Stimulated activated CD4-positive, alpha-beta T cell treated with anti-CD3 and anti-CD28 coated beads, TNF-alpha, amount 100 ng/mL, for 1 hour (primary cell): ENCODE results near the gene ERC2.

ENCODE experiments used
- DNase-seq, 3 donors: peaks; one replicate each; pipeline ENCODE4 v3.0.0-alpha.2; 2020; ENCODE audit warnings: low read depth in 3 of 3, low spot score in 1 of 3

ERC2 gene

DNA sequence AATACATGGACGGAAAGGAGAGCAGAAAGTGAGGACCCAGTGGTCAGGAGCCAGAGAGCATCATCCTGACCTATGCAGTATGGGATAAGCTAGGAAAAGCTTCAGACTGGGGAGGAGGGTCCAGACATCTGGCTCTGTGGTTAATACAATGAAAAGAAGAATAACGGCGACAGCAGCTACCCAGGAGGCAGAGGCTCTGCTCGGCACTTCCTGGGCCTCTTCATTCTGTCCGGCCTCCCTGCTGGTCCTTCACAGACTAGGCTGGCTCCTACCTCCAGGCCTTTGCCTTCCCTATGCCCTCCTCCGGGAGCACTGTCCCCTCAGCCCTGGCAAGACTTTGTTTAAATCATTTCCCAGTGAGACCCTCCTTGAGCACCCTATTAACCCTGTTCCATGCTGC lies 922.3 kb downstream of the ERC2 start:
- no peak for DNase-seq

DNA sequence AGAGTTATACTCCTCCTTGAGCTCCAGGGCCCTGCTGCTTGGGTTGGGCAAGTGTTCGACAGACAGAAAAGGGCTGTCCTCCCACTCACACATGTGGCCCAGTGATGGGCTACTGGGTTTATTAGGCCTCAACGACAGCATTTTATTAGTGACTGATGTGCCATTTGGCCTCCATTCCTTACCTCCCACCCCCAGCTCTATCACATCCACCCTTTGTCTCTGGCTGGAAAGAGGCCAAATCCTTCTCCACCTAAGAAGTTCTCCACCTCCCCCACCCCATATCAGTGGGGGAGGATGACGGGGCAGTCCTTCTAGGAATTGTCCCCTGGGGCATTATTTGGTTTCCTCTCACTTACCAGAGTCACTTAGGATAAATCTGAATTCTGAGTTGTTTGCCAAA lies 924.0 kb downstream of the ERC2 start:
- no peak for DNase-seq

DNA sequence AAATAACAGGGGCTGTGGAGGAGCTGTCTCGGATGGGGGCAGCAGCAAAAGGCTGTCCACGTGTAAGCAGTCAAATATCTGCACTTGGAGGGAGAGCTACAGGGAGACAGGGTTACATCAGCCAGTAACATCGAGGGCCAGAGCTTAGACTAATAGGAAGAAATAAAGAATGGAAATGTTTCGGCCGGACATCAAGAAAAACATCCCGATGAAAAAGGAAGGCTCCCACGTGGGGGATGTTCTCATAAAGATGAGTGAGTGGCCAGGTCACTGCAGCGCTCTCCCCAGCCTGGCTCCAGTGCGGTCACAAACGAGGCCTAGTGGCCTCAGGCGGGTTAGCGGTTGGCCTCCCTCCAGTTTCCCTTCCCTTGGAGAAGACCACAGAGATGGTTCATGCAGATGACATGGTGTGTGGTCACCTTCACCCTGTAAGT lies 925.1 kb downstream of the ERC2 start:
- no peak for DNase-seq

DNA sequence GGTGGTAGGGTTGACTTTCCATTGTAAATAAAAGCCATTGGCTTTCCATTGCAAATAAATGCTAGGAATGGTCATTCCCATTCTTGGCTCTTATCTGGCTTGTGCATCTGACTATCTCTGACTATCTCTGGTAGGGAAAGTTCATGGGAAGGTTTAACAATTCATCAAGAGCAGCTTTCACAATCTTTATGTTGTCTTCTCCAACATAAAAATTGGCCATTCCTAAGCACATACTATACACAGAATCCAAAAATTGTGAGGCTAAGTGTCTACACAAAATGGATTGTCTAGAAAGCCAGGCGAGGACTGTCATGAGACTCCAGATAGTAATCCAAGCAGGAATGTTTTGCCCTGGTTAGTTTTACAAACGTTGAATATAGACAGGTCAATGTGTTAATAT lies 926.8 kb downstream of the ERC2 start:
- no peak for DNase-seq

DNA sequence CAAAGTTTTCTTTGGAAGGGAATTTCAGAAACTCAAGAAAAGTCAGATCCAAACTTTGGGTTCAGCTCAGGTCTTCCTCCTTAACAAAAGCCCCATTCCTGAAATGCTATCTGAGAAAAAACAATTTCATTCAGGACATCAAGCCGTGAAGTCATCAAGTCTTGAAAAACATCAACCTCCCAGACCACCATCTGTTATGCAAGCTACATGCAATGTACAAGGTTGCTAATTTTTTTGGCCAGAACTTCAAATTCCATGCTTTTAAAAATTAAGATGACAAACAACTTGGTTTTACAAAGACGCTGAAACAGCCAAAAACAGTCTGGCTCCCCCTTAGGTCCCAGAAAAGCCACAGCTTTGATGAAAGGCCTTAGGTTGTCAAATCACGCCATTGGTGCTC lies 927.3 kb downstream of the ERC2 start:
- no peak for DNase-seq

DNA sequence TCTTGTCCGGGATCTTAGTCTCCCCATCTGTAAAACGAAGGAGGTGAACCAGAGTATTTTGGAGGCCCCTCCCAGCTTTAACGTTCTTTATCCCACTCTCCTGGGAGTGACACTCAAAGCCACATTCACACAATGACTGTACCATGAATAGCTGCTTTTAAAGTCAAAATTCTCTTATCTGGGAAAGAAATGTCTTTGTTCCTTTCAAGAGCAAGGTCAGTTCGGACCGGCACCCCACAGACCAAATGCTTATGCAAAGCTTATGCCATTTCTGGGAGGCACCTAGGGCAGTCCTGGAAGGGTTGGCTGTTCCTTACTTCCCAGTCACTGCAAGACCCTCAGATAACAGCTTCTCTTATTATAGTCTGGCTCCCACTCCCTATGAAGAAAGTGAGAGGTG lies 927.7 kb downstream of the ERC2 start:
- DNase-seq, result no peak

DNA sequence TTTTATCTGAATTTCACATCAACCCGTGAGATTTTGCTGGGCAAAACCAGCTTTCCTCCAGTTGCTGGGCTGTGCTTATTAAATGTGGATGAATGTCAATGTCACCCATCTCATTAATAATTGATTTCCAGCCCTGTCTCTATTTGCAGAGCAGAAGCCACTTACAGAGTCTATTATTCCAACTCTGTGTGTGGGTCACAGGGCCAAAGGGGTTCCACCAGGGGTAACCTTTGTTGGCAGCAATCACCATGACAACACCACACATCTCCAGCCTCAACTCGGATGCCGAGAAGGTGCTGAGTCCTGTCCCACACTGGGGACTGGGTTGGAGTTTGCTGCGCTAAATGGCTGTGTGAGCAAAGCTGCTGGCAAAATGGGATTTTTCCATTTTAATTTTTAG lies 930.1 kb downstream of the ERC2 start:
- DNase-seq, result no peak

DNA sequence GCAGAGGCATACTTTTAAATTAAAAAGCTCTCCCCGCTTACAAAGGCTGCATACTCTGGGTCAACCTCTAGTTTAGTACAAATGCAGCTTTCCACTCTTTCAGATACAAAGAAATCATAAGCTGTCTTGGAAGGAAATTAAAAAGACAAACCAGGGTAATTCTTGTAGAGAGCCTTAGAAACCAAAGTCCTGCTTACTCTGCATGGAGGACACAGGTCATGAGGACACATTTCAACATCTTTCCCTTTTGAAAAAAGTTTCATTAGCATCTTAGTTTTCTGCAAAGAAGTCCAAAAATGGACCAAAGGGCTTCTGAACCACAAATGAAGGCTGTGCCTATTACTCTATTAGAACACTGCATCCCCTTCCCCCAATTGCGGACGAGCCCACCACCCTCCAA lies 930.7 kb downstream of the ERC2 start:
- no peak for DNase-seq

DNA sequence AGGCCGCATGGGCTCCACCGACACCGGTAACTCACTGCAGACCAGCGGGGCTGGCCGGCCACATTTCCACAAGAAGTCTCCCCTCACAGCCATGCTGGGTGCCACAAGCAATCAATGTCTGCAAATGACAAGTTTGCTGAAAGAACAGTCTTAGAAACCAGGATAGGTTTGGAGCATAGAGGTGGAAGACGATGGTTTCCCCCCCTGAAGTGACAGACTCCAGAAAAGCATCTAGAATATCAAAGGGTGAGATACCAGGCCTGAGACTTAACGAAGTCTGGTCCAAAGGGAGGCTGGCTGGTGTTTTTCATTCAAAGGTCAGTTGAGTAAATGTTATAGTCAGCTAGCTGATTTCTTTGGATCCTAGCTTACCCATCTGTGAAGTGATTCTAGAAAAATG lies 931.1 kb downstream of the ERC2 start:
- DNase-seq, result no peak

DNA sequence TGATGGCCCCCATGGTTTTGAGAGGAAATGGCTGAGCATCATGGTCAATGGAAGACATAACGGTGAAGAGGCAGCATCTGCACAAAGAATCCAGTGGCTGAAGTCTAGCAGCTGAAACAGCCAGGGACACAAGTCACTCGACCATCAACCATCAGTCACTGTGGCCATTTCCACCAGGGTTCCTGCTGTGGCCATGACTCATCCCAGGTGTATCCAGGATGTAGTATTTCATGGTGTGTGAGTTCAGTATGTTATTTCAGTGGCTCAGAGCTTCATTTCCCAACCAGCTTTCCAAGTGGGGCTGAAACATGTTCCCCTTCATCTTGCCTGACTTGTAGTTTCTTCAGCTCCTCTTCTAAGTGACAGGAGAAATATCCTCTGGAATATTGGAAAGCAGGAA lies 933.4 kb downstream of the ERC2 start:
- DNase-seq, result no peak

DNA sequence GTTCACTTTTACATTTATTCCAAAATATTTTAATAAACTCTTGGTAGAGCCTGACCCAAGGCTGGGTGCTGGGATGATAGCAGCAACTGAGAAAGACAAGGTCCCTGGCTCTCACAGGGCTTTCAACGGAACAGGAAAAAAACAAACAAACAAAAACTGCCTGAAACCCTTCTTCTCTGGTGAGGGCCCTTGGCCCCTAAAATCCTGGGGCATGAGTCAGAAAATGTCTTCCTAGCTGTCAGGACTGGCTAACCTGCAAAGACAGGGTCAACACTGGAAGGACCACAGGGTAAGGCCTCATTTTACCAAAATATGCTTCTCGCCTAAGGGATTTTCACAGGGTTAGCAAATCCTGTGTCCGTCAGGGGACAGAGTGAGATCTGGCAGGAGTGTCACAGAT lies 935.5 kb downstream of the ERC2 start:
- DNase-seq, result no peak

DNA sequence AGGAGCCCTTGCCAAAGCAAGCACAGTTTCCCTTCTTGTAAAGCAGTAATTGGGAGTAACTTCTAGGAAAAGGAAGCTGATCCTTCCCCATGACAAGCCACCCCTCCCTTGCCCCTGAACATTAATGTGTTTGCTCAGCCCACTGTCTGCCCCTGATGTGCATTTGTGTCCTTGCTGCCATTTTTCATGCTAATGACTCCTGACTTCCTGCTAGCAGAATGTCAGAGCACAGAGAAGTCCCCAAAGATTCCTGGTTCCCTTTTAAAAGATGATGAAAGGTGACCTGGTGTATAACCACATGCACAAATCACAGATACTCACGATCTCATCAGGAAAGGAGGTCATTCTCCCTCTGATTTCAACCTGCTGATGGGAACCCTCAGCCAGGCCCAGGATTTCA lies 936.9 kb downstream of the ERC2 start:
- DNase-seq, result no peak

DNA sequence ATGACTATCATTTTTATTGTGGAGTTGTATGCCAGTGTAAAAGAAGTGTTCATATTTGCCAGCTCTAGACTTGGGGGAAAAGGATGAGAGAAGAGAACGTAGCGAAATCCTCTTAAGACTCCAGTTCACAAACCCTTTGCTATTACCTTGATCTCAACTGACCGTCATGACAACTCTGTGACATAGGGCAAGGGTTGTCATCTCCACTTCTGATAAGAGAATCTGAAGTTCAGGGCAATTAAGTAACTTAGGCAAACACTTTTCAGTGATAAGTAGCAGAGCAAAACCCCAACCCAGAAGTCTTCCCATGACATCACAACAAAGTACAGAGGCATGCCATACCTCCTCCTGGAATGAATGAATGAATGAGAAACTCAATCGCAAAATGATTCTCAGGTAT lies 940.9 kb downstream of the ERC2 start:
- DNase-seq, result no peak

DNA sequence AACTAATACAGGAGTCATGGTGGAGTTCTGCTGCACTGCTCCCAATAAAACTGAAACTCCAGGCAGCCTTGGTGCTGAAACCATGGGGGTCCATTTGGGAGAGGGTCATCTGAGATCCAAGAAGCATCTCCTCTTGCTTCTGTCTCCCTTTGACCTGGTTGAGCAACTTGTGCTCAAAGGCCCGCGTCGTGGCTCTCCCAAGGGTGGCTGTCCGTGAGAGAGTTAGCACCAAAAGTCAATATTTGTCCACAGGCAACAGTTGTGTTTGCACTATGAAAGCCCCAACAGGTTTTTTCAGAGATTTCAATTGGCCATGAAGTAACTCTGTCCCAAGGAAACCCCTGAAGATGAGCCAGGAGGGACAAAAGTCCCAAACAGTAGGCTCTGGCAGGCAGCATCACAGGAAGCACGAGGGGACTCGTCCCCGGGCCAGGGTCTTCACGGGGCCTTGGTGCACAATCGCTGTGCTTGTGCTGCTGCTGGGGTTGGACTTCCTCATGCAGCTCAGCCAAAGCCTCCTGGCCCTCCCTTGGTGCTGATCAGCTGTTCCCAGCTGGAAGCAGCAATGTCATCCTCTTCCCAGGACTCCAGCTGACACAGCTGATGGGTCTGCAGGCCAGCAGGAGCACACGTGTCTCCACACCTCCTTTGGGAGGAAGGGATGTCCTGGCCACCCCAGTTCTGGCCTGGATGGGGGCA lies 941.8 kb downstream of the ERC2 start:
- DNase-seq, result no peak

DNA sequence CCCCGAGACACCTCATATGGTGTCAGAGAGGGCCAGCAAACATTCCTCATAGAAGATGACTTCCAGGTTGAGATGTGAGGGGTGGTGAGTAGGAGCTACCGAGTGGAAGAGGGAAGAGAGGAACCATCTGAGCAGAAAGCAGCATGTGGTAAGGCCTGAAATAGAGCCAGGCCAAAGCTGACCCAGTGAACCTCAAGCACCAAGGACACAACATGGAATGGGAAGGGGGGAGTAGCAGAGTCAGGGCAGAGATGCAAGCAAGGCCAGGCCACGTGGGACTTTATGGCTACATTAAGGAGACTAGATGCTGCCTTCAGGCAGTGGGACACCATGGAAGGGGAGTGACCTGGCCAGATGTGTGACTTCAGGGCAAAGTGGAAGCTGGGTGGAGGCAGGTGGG lies 942.8 kb downstream of the ERC2 start:
- DNase-seq, result no peak

DNA sequence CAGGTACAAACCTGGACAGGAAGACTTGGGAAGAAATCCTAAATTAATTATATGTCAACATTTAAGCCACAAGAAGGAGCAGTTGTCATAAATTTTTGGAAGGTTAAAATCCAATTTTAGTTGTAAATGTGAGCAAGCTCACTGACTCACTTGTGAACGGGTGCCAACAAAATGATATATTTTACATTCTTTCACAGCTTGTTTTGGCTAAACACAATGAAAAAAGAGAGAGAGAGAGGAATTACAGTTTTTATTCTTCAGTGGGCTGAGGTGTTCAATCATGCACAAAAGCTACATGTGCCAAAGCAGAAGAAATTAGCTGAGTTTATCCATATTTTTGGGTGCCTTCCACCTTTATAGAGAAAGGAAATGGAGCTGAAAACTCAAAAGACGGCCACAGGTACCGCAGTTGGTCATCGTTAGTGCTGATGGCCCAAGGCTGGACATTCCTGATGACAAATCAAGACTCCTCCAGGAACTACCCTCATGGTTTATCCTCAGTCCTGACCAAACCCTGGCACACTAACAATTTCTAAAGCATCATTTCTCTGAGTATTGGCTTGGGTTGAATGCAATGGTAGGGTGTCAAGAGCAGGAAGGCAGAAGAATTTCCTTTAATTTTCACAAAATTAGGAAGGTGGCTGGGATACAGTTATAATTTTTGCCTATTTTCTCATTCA lies 943.6 kb downstream of the ERC2 start:
- no peak for DNase-seq

DNA sequence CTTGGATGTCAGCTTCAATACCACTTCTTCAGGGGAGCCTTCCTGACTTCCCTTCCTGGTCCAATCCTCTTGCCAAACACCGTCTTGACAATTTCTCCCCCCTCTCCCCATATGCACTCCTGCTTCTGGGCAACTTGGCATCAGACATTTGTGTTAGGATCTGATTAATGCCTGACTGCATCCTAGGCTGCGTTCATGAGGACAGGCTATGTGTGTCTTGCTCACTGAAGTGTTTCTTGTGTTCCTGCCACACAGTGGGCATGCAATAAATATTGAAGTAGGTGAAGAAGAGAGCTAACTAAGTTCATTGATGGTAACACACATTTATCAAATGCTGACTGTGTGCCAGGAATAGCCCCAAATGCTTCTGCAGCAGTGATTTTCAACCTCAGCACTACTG lies 944.8 kb downstream of the ERC2 start:
- DNase-seq, result no peak

DNA sequence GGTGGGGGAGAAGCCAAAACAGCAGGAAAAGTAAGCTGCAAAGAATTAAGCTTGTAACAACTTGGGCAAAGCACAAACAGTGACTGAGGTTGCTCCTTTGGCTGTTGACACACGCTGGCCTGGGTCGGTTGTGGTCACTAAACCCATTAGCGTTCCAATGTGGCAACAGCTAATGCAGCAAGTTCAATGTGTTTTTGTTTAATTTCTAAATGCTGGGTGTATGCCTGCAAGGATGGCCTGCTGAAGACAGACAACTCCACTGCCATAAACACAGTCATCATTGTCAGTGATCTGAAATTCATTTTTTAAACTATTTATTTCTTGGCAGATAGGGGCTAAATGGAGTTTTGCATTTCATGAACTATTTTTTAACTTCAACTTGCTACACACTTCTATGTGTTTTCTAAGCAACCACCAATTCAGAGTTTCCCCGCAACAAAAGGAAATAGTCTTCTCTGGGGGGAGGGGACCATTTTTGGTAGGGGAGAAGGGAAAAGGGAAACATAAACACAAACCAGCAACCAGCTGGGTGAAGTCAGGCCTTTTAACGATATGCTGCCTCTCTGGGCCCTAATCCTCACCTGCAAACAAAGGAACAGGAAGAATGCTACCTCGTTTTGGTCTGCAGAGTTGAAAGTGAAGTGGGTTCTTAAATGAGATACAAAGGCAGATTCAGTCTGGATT lies 946.4 kb downstream of the ERC2 start:
- DNase-seq, result no peak

DNA sequence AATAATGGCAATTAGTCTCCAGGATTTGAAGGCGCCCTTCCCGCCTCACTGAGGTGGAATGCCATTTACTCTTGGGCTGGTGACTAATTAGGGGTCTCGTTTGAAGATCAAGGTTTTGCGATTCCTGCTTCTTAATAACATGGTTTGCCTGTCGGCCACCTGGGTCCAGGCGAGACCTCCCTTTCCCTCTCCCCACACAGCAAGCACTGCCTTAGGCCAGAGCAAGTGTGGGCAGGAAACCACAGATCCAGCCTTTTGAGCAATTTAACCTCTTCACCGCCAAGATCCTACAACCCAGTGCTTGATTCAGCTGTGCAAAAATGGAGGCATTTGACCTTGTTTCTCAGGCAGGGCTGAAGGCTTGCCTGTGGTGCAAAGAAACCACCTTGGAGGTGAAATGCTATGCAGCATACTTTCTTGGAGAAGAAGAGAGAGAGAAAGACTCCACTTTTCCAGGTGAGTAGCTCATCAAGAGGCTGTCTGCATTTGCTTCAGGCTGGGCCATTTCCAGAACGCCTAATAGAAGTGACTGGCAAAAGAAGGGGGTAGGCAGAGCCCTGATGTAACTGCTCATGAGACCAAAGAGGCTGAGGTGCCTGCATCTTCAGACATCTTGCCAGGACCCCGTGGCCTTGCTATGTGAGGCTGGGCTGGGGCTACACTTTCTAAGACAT lies 947.1 kb downstream of the ERC2 start:
- DNase-seq, result no peak

DNA sequence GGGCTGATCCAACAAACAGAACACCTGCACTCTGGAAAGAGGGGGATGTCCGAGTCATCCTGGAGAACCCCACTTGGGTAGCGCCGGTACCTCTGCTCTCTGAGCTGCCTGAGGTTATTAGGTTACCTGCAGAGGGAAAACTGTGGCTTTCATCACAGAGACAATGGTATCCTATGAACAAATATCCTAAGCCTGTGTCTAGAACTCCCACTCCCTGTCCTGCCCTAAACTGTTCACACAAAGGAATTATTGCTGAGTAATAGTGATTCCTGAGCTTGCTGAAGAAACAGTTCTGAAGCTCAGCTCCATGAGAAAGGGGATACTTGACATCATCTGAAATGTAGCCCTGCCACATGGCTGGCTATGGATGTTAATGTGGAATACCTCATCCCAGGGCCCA lies 949.2 kb downstream of the ERC2 start:
- no peak for DNase-seq

DNA sequence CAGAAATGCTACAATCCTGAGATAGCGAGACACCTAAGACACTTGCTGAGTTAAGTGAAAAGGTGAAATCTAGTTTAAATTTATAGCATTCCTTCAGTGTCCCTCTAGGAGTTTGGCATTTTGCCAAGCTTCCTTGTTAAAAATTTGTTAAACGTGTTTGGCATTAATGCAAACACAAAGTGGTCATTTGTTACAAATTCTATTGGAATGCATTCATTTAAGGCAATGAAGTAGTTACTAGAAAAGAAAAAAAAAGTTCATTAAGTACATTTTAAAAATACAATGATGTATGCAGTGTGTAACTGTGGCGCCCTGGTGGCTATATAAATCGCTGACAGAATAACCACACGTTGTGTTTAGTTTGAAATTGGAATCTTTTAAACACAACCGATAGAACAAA lies 949.8 kb downstream of the ERC2 start:
- no peak for DNase-seq

DNA sequence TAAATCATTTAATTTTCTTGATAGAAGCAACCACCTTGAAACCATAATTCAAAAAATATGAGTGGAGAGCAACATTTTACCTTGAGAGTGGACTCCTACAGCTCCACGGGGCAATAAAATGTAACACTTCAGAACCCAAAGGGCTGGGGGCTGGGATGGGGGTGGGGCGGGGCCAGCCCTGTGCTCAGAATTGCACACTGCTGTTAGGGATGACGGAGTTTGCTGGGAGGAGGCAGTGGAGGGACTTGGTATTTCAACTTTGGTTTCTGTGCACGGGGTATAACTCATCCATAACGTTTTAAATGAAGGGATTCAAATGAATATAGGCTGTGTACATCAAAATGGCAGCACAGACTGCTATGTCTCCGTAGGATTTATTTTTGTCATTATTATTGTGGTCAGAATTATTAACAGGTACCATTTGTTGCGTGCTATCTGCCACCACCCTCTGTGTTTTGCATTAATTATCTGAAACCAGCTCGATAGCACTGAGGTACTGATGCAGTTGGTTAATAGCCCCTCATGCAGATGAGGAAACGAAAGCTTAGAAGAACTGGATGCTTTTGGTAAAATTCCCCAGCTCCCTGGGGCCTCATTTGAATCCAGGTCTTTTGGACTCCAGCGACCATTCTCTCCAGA lies 951.8 kb downstream of the ERC2 start:
- no peak for DNase-seq
